HTERT RPE-1 (cell line): ENCODE data around the gene CCNYL1.
"Not testable (repeated sequence)": the region's sequence is repeated elsewhere in the genome, so short reads cannot be mapped to it uniquely, and the experiment has no call there.

Experiments
- in situ Hi-C: fragments of 300-500 bp; cut with MboI; formaldehyde crosslinking; loops from 4 replicates; pipeline ENCODE4 v1.14.3; 2020; ENCODE audit warnings: low sequenced_read_pairs

Gene CCNYL1

GRCh38 chr2:207734264-207734635 lies 22.8 kb downstream of the CCNYL1 start:
- in situ Hi-C loops, result no loop called here

- in situ Hi-C loops, result no loop called here
These were observed 23.4 kb downstream of the CCNYL1 start for GRCh38 chr2:207734636-207735512.

- in situ Hi-C loops, result not testable (repeated sequence)
These were observed 24.0 kb downstream of the CCNYL1 start for GRCh38 chr2:207735513-207735859.

DNA sequence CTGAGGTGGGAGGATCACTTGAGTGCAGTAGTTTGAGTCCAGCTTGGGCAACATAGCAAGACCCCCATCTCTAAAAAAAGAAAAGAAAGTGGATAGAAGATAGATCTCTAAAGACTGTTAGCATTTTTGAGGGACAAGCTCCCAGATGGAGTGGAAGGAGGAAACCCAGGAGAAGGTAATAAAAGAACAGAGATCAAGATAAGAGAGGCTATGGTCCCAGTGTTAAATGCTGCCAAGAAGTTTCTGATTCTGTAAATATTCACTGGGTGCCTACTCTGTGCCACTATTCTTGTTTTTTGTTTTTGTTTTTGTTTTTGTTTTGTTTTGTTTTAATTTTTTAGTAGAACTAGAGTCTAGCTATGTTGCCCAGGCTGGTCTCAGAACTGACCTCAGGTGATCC lies 32.1 kb downstream of the CCNYL1 start:
- in situ Hi-C loops, result no loop called here

- in situ Hi-C loops, result no loop called here
These were observed 32.6 kb downstream of the CCNYL1 start for GRCh38 chr2:207744050-207744449.

DNA sequence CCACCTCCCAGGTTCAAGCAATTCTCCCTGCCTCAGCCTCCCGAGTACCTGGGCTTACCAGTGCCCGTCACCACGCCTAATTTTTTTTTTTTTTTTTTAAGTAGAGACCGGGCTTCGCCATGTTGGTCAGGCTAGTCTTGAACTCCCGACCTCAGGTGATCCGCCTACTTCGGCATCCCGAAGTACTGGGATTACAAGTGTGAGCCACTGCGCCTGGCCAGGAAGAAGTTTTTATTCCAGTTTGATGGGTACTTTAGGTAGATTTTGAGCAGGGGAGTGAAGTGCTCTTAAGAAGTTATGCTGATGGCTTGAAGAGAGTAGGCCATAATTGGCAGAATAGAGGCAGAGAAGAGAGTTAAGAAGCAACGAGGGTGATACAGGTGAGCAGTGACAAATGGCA lies 33.0 kb downstream of the CCNYL1 start:
- in situ Hi-C loops, result no loop called here

GRCh38 chr2:207746131-207746530 lies 34.7 kb downstream of the CCNYL1 start:
- in situ Hi-C loops, result no loop called here

- in situ Hi-C loops, result no loop called here
These were observed 36.5 kb downstream of the CCNYL1 start for GRCh38 chr2:207747653-207748560.

GRCh38 chr2:207748993-207749392 lies 37.6 kb downstream of the CCNYL1 start:
- in situ Hi-C loops, result no loop called here

DNA sequence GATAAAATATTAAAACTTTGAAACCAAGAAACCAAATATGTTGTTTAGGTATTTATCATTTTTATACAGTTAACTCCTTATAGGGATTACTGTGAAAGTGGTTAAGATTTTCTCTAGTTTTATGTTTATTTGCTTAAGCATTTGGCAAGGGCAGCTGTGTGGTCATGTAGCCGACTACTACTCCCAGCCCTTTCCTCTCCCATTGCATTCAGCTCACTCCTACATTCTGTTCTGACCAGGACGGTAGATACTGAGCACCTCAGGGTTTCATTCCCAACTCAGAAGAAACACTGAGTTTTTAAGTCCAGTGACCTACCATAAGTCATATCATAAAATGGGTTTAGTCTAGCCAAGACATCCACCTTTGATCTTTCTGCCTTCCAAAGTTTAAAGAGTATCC lies 38.4 kb downstream of the CCNYL1 start:
- in situ Hi-C loops, result no loop called here

- in situ Hi-C loops, result no loop called here
These were observed 38.9 kb downstream of the CCNYL1 start for GRCh38 chr2:207750345-207750744.

- in situ Hi-C loops, result no loop called here
These were observed 39.4 kb downstream of the CCNYL1 start for GRCh38 chr2:207750876-207751275.

GRCh38 chr2:207753688-207754087 lies 42.2 kb downstream of the CCNYL1 start:
- in situ Hi-C loops, result not testable (repeated sequence)

GRCh38 chr2:207754498-207755383 lies 43.3 kb downstream of the CCNYL1 start:
- in situ Hi-C loops, result no loop called here

DNA sequence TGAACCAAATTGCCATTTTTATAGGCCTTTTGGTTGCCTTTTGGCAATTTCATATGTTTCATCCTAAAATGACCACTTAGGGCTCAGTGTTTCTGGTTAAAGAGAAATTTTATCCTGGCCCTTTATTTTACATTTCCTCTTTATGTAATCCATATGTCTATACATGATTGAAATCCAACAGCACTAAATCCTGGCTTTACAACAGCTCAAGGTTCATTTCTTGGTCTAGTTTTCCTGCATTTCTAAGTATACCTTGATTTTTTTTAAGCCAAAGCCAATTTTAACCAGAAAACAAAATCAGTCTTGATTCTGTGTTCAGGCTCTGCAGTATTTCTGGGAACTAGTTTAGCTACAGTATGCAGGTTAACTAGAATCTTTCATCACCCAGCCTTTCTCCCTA lies 46.6 kb downstream of the CCNYL1 start:
- in situ Hi-C loops, result no loop called here

- in situ Hi-C loops, result no loop called here
These were observed 48.5 kb downstream of the CCNYL1 start for GRCh38 chr2:207759890-207760289.

- in situ Hi-C loops, result no loop called here
These were observed 49.0 kb downstream of the CCNYL1 start for GRCh38 chr2:207760453-207760852.

- in situ Hi-C loops, result not testable (repeated sequence)
These were observed 50.0 kb downstream of the CCNYL1 start for GRCh38 chr2:207761426-207761825.

DNA sequence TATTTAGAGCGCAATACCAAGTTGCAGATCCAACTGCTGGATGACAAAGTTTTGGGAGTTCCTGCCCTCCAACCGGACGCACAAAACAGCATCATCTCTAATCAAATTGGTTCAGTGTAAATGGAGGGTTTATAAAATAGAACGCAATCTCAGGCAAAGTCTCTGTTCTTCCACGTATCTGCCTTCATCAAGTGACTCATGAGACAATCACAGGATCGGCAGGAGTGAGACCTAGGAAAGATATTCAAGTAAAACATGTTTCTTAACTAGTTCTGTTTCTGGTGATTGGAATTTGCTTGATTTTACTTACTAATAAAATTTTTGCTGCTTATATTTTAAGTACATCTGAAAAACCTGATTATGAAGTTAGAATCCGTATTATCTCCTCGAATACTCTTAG lies 50.7 kb downstream of the CCNYL1 start:
- in situ Hi-C loops, result no loop called here

GRCh38 chr2:207763303-207763917 lies 52.0 kb downstream of the CCNYL1 start:
- in situ Hi-C loops, result no loop called here
